A673 (cell line): Measurements from ENCODE around the gene ATP8B4.

ENCODE experiments used
- EZH2 ChIP-seq: fragments of 200-600 bp; sonication (generic); IDR thresholded peaks from 2 replicates; pipeline ENCODE4 v1.6.1; 2017; ENCODE audit warnings: borderline replicate concordance, low read depth, mild to moderate bottlenecking, mixed read lengths, antibody characterized with exemption, low read length; ENCODE audit not compliant: poor library complexity, severe bottlenecking
- TF ChIP-seq, protein P1 (sequence below): fragments of 300-800, 200-600 bp; sonication (generic); conservative IDR thresholded peaks from 2 replicates; pipeline ENCODE4 v1.5.1; 2017; ENCODE audit warnings: low read depth, mild to moderate bottlenecking, antibody characterized with exemption, low read length, moderate library complexity, mixed read lengths

DNA sequence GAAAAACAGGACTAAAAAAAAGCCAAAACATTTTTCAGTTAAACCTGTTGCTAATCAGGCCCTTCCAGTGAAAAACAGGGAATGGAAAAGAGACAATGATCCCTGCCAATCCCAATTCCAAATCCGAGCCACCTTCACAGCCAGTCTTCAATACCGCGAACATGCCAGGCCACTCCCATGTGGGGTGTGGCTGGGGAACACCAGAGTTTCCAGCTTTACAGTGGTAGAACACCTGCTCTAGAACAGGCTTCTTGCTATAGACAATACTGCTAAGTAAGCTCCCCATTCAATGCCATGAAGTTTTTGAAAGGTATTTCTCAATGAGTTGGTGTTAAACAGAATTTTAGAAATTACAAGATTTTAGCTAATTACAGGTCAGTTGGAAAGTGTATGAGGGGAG, 228.3 kb downstream of the ATP8B4 start:
- TF ChIP-seq, protein P1, sequence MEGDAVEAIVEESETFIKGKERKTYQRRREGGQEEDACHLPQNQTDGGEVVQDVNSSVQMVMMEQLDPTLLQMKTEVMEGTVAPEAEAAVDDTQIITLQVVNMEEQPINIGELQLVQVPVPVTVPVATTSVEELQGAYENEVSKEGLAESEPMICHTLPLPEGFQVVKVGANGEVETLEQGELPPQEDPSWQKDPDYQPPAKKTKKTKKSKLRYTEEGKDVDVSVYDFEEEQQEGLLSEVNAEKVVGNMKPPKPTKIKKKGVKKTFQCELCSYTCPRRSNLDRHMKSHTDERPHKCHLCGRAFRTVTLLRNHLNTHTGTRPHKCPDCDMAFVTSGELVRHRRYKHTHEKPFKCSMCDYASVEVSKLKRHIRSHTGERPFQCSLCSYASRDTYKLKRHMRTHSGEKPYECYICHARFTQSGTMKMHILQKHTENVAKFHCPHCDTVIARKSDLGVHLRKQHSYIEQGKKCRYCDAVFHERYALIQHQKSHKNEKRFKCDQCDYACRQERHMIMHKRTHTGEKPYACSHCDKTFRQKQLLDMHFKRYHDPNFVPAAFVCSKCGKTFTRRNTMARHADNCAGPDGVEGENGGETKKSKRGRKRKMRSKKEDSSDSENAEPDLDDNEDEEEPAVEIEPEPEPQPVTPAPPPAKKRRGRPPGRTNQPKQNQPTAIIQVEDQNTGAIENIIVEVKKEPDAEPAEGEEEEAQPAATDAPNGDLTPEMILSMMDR: no peak
- TF ChIP-seq EZH2: no peak
